Transverse colon (tissue), 4 donors: ENCODE results near the gene ELANE. TPM values are rescaled to one million over a fixed set of nuclear protein-coding genes. Genes with fewer than 3 reads are reported as not detected.

Source experiments
- DNase-seq: peaks from one replicate; pipeline ENCODE4 v3.0.0-alpha.2; 2019
- H3K27ac ChIP-seq, 4 donors: fragments of 200-600 bp; sonication (generic); 2 replicates each; pipeline ENCODE4 v1.5.1; 2016 to 2018; ENCODE audit warnings: inconsistent platforms in 4 of 4
- H3K27me3 ChIP-seq: fragments of 200-600 bp; sonication (generic); 2 replicates; pipeline ENCODE4 v1.5.1; 2017; ENCODE audit warnings: inconsistent platforms
- H3K36me3 ChIP-seq, 4 donors: fragments of 200-600 bp; sonication (generic); 2 replicates each; pipeline ENCODE4 v1.5.1; 2017 to 2019; ENCODE audit warnings: inconsistent platforms in 4 of 4
- H3K4me1 ChIP-seq, 4 donors: fragments of 200-600 bp; sonication (generic); 2 replicates each; pipeline ENCODE4 v1.5.1; 2017 to 2020; ENCODE audit warnings: inconsistent platforms in 4 of 4
- H3K4me3 ChIP-seq, 4 donors: fragments of 200-600 bp; sonication (generic); 1 replicate in 1 of 4; 2 replicates in 3 of 4; pipeline versions ENCODE4 v1.5.1 to v1.6.1; 2017 to 2019; ENCODE audit warnings: inconsistent platforms in 4 of 4
- H3K9me3 ChIP-seq, 2 donors: fragments of 200-600 bp; sonication (generic); 2 replicates each; pipeline ENCODE4 v1.5.1; 2017 to 2019; ENCODE audit warnings: inconsistent platforms in 2 of 2
- EP300 ChIP-seq: sonication (generic); formaldehyde crosslinking; IDR thresholded peaks from one replicate; pipeline ENCODE4 v1.6.1; 2017; ENCODE audit warnings: antibody characterized with exemption, low read depth
- POLR2A ChIP-seq: fragments of 450-650 bp; IDR thresholded peaks from one replicate; pipeline ENCODE4 v1.6.1; 2016; ENCODE audit warnings: antibody characterized with exemption, mild to moderate bottlenecking, moderate library complexity
- POLR2AphosphoS5 ChIP-seq, 3 donors: sonication (generic); formaldehyde crosslinking; IDR thresholded peaks; one replicate each; pipeline ENCODE4 v1.6.1; 2016; ENCODE audit warnings: antibody characterized with exemption in 3 of 3
- WGBS, 2 donors: methylation state at CpG; one replicate each; pipeline ENCODE4 v1.1.5; 2018; ENCODE audit warnings: low coverage in 1 of 2; 5-methylcytosine and 5-hydroxymethylcytosine counted together
- in situ Hi-C, 4 donors: fragments of 200-750 bp; cut with MboI; loops; one replicate each; pipeline versions ENCODE4 v1.15.0 to v1.15.1; 2017; ENCODE audit warnings: low sequenced_read_pairs in 3 of 4, low pct_ligation_motif_present in 1 of 4, low pct_unique_long_range_greater_than_20kb in 1 of 4
- intact Hi-C: fragments of 100-400 bp; cut with DNase I; formaldehyde crosslinking; loops from one replicate; pipeline ENCODE4 v1.15.1; 2023; ENCODE audit warnings: low total_unique reads
- total RNA-seq, 4 donors: library from RNA; depleted of rRNA; stranded (reverse); fragments of >200 nt; gene quantifications; one replicate each; pipeline ENCODE4 v1.1.0, GENCODE V29; 2016
- TF ChIP-seq, protein P1 (sequence below), 5 experiments: fragments of 200-600 bp in 3 of 5; fragments of 450-650 bp in 2 of 5; sonication (generic) in 3 of 5; IDR thresholded peaks; 1 replicate in 2 of 5; 2 replicates in 3 of 5; pipeline ENCODE4 v1.5.1; 2016 to 2017; ENCODE audit warnings: antibody characterized with exemption in 5 of 5, inconsistent platforms in 3 of 5, mild to moderate bottlenecking in 2 of 5, moderate library complexity in 1 of 5

Gene ELANE
- total RNA-seq, 4 donors from 2014 or later: 0.79 to 2.2 TPM; not detected in 2

DNA sequence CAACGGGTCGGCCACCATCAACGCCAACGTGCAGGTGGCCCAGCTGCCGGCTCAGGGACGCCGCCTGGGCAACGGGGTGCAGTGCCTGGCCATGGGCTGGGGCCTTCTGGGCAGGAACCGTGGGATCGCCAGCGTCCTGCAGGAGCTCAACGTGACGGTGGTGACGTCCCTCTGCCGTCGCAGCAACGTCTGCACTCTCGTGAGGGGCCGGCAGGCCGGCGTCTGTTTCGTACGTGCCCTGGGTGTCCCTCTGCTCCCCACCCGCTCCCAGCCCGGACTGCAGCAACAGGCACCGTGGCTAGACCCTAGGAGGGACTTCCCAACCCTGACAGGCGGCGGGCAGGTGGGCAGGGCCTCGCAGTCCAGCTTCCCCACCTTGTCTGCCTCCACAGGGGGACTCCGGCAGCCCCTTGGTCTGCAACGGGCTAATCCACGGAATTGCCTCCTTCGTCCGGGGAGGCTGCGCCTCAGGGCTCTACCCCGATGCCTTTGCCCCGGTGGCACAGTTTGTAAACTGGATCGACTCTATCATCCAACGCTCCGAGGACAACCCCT is 3.5 kb downstream of the ELANE start:
- Histone ChIP-seq H3K27me3 (peaks cover 57% of the 10 kb centered on the region), H3K4me1 (peaks cover 0 to 25% (median 18%) of the 10 kb centered on the region in 4 donors), H3K4me3 (no peak overlapping the region), H3K36me3 (no peaks in the 10 kb centered on the region), H3K9me3 (no peaks in the 10 kb centered on the region), H3K27ac (no peak overlapping the region)
- TF ChIP-seq POLR2AphosphoS5 (IDR thresholded peaks at IDR 0.05) (no peak), EP300 (no peak), POLR2A (no peak)
- TF ChIP-seq, protein P1, sequence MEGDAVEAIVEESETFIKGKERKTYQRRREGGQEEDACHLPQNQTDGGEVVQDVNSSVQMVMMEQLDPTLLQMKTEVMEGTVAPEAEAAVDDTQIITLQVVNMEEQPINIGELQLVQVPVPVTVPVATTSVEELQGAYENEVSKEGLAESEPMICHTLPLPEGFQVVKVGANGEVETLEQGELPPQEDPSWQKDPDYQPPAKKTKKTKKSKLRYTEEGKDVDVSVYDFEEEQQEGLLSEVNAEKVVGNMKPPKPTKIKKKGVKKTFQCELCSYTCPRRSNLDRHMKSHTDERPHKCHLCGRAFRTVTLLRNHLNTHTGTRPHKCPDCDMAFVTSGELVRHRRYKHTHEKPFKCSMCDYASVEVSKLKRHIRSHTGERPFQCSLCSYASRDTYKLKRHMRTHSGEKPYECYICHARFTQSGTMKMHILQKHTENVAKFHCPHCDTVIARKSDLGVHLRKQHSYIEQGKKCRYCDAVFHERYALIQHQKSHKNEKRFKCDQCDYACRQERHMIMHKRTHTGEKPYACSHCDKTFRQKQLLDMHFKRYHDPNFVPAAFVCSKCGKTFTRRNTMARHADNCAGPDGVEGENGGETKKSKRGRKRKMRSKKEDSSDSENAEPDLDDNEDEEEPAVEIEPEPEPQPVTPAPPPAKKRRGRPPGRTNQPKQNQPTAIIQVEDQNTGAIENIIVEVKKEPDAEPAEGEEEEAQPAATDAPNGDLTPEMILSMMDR (IDR thresholded peaks at IDR 0.05): no peak
- 84% methylated on average over 32 of the region's 40 CpGs; no CpG with 5 or more reads in 1 of the 2 donors for WGBS, 2 donors
- DNase-seq: no peak
- in situ Hi-C loops: loop anchor here in 3 of 4 donors (5.0 to 25.0 kb wide), 6 partner anchors 67 to 132 kb away; partner anchors contain the start of genes WDR18 (in 2 of the 3) and ARID3A (in 1 of the 3)
- intact Hi-C loops: loop anchor here (5.0 kb wide), 1 partner anchor 127 kb away; the partner anchor contains the start of gene WDR18

DNA sequence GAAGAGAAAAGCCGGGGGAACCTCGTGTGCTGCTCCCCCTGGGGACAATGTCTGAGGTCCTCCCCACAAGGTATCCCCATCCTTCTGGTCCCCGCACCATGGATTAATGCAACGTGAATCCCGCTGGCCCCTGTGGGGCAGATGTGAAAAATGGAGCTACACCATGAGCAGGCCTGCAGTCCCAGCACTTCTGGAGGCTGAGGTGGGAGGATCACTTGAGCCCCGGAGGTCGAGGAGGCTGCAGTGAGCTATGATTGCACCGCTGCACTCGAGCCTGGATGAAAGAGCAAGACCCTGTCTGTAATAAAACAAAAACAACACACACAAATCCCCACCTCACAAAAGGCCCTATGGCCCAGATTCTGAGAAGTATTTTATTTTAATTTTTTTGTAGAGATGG is 6.2 kb downstream of the ELANE start:
- intact Hi-C loops (loop anchor here (5.0 kb wide), 1 partner anchor 124 kb away; the partner anchor contains the start of gene WDR18), in situ Hi-C loops (loop anchor here in 3 of 4 donors (5.0 to 25.0 kb wide), 6 partner anchors 64 to 129 kb away; partner anchors contain the start of genes WDR18 (in 2 of the 3) and ARID3A (in 1 of the 3))
- Histone ChIP-seq H3K36me3 (no peaks in the 10 kb centered on the region), H3K27ac (peak overlapping the region in 2 of 4 donors; percentile 74 to 75), H3K27me3 (peaks cover 45% of the 10 kb centered on the region), H3K4me1 (peaks cover 2 to 38% (median 36%) of the 10 kb centered on the region in 4 donors), H3K4me3 (no peak overlapping the region), H3K9me3 (no peaks in the 10 kb centered on the region)
- DNase-seq: no peak
- 62 to 69% methylated on average over 4 to 9 of the region's 9 CpGs for WGBS, 2 donors
- TF ChIP-seq, protein P1 (IDR thresholded peaks at IDR 0.05): no peak
- no peak for TF ChIP-seq EP300

DNA sequence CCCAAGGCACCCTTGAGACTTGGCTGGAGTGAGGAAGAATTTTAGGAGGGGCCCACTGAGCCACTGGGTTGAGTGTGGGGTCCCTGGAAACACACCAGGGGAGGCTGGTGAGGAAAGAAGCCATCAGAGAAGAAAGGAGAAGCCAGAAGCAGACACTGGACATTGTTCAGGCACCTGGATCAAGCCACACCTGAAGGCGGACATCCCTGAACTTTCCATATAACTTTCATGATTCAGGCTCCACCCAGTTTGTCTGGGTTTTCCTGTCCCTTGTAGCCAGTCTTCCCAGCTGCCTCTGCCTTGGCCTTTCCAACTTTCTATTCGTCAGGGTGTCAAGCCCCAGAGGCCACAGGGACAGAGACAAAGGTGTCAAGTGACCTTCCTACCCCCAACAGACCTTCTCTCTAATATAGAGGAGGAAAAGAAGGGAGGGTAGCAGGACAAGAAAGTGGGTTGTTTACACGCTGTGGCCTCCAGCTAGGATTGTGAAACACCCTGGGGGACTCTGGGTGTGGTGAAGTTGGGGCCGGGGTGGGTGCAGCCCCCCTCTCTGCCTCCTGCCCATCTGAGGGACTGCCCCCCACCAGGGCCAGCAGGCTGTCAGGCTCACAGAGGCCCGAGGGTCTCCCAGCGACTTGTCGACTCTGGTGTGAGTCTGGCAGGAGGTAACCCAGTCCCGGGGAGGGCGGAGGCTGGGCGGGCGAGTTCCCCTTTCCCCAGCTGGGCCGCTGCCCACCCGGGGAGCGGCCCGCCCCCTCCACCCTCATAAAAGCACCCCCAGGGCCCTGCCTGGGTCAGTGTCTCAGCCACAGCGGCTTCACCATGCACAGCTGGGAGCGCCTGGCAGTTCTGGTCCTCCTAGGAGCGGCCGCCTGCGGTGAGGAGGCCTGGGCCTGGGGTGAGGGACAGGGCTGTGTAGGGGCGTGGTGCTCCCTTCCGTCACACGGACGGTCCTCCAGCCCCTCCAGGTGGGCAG is 7.1 kb downstream of the ELANE start, which contains the start of gene CFD:
Gene CFD (plus strand): TSS at position 797 of the 976 bp plus-strand sequence. CDS start 26 bp downstream, at position 823.
- 14% methylated on average over 24 of the region's 24 CpGs; no CpG with 5 or more reads in 1 of the 2 donors for WGBS, 2 donors
- H3K27me3 ChIP-seq: peaks cover 39% of the 10 kb centered on the region
- H3K4me1 ChIP-seq: peaks cover 6 to 45% (median 40%) of the 10 kb centered on the region in 4 donors
- H3K9me3 ChIP-seq: no peaks in the 10 kb centered on the region
- H3K27ac ChIP-seq: peak within 1 kb of the TSS; percentile 62 to 75 (median 70)
- peak; percentile 62 for DNase-seq
- in situ Hi-C loops (loop anchor here in 3 of 4 donors (5.0 to 25.0 kb wide), 6 partner anchors 63 to 128 kb away; partner anchors contain the start of genes WDR18 (in 2 of the 3) and ARID3A (in 1 of the 3)), intact Hi-C loops (loop anchor here (5.0 kb wide), 1 partner anchor 123 kb away; the partner anchor contains the start of gene WDR18)
- peak within 1 kb of the TSS in 3 of 4 donors; percentile 9 to 45 (median 39) for H3K4me3 ChIP-seq
- no peaks in the 10 kb centered on the region for H3K36me3 ChIP-seq
- TF ChIP-seq EP300: no peak
- peak; percentile 70 for TF ChIP-seq POLR2A
- TF ChIP-seq, protein P1 (IDR thresholded peaks at IDR 0.05): no peak
- peak; percentile 48 to 78 (median 76) for TF ChIP-seq POLR2AphosphoS5 (IDR thresholded peaks at IDR 0.05)
